GM19351 (cell line): ENCODE data around the gene SEPTIN2.
"Not testable (repeated sequence)": the region's sequence is repeated elsewhere in the genome, so short reads cannot be mapped to it uniquely, and the experiment has no call there.

Source experiments
- ATAC-seq: cut with Tn5 transposase; IDR thresholded peaks from one replicate; pipeline ENCODE4 v1.9.1; 2021; ENCODE audit warnings: mild to moderate bottlenecking, moderate library complexity; ENCODE audit not compliant: unreplicated experiment

SEPTIN2 gene

GRCh38 chr2:241286348-241287090, 29.2 kb upstream of the SEPTIN2 start:
- no peak for ATAC-seq

GRCh38 chr2:241288324-241288888, 27.3 kb upstream of the SEPTIN2 start:
- ATAC-seq = no peak

GRCh38 chr2:241289053-241289452, 26.7 kb upstream of the SEPTIN2 start:
- ATAC-seq = no peak

- ATAC-seq = no peak
Observed at GRCh38 chr2:241289597-241289996, 26.1 kb upstream of the SEPTIN2 start.

- ATAC-seq = no peak
Observed at GRCh38 chr2:241291153-241291552, 24.6 kb upstream of the SEPTIN2 start.

- ATAC-seq = no peak
Observed at GRCh38 chr2:241291977-241292376, 23.7 kb upstream of the SEPTIN2 start.

- ATAC-seq = not testable (repeated sequence)
Observed at GRCh38 chr2:241293378-241293797, 22.3 kb upstream of the SEPTIN2 start.

- ATAC-seq = no peak
Observed at GRCh38 chr2:241295326-241296095, 20.2 kb upstream of the SEPTIN2 start.

GRCh38 chr2:241296767-241297166, 19.0 kb upstream of the SEPTIN2 start:
- no peak for ATAC-seq

GRCh38 chr2:241298673-241299072, 17.1 kb upstream of the SEPTIN2 start:
- no peak for ATAC-seq

- ATAC-seq = no peak
Observed at GRCh38 chr2:241300000-241300399, 15.7 kb upstream of the SEPTIN2 start.

GRCh38 chr2:241302083-241302482, 13.6 kb upstream of the SEPTIN2 start:
- no peak for ATAC-seq

GRCh38 chr2:241302759-241303651, 12.7 kb upstream of the SEPTIN2 start:
- no peak for ATAC-seq

GRCh38 chr2:241304039-241304670, 11.6 kb upstream of the SEPTIN2 start:
- ATAC-seq = no peak

GRCh38 chr2:241307055-241307454, 8.7 kb upstream of the SEPTIN2 start:
- ATAC-seq = no peak

- no peak for ATAC-seq
Observed at GRCh38 chr2:241308267-241308666, 7.5 kb upstream of the SEPTIN2 start.

GRCh38 chr2:241308832-241309500, 6.8 kb upstream of the SEPTIN2 start:
- no peak for ATAC-seq

- peak; percentile 48 for ATAC-seq
Observed at GRCh38 chr2:241309684-241310117, 6.0 kb upstream of the SEPTIN2 start.

GRCh38 chr2:241310917-241311566, 4.7 kb upstream of the SEPTIN2 start:
- no peak for ATAC-seq
